ENCODE data around the gene TMBIM1.
A peak's percentile ranks its signal among the peaks of the same experiment; 100 is the strongest.
"Not testable (repeated sequence)": the region's sequence is repeated elsewhere in the genome, so short reads cannot be mapped to it uniquely, and the experiment has no call there.

Gene TMBIM1

DNA sequence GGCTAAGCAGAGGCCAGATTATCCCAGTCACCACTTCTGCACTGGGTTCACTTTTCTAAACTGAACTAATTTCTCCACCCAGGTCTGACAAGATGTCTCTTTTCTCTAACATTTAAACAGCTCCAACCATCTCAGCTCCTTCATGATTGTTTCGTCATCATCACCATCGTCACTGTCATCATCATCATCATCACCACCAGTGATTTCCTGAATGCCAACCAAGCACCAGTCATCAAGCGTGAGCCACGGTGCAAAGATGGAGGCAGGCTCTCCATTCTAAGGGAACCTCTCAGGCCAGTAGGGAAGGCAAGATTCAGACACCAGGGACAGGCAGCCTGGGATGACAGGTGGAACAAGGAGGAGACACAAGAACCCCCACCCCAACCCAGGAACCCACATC, 25.5 kb upstream of the TMBIM1 start:
- no peak for DNase-seq

- DNase-seq: no peak
Observed at GRCh38 chr2:218317303-218317630, 25.0 kb upstream of the TMBIM1 start.

DNA sequence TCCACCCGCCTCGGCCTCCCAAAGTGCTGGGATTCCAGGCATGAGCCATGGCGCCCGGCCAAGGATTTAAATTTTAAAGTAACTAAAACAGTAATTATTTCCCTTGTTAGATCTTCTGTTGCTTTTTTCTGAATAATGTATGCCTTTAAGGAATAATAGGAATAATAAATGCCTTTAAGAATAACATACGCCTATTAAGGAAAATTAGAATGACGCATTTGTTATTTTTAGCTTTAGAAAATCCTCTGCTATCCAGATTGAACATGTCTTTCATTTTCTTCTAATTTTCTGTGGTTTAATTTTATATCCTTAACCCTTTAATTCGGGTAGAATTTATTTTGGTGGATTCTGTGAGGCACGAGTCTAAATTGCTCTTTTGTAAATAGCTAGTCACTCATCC, 23.1 kb upstream of the TMBIM1 start:
- no peak for DNase-seq

DNA sequence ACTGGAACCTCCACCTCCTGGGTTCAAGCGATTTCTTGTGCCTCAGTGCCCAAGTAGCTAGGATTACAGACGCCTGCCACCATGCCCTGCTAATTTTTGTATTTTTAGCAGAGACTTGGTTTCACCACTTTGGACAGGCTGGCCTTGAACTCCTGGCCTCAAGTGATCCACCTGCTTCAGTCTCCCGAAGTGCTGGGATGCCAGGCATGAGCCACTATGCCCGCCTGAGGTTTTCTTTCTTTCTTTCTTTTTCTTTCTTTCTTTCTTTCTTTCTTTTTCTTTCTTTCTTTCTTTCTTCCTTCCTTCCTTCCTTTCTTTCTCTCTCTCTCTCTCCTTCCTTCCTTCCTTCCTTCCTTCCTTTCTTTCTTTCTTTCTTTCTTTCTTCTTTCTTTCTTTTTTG, 22.5 kb upstream of the TMBIM1 start:
- not testable (repeated sequence) for DNase-seq

DNA sequence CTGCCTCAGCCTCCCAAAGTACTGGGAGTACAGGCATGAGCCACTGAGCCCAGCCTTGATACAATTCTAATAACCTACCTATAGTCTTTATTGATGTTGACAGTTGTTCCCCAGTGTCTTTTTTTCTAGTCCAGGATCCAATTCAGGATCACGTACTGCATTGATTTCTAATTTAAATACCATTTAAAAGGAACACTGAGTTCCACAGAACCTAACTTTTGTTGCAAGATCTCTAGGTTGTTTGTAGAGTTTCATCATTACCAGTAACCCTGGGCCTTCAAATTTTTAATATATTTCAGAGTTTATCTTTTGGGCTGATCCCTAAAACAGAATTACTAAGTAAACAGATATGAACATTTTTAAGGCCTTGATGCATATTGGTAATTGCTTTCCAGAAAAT, 21.1 kb upstream of the TMBIM1 start:
- DNase-seq: no peak

GRCh38 chr2:218312267-218312756, 20.0 kb upstream of the TMBIM1 start:
- DNase-seq: no peak

GRCh38 chr2:218311541-218312266, 19.4 kb upstream of the TMBIM1 start:
- not testable (repeated sequence) for DNase-seq

GRCh38 chr2:218310853-218311540, 18.7 kb upstream of the TMBIM1 start:
- no peak for DNase-seq

DNA sequence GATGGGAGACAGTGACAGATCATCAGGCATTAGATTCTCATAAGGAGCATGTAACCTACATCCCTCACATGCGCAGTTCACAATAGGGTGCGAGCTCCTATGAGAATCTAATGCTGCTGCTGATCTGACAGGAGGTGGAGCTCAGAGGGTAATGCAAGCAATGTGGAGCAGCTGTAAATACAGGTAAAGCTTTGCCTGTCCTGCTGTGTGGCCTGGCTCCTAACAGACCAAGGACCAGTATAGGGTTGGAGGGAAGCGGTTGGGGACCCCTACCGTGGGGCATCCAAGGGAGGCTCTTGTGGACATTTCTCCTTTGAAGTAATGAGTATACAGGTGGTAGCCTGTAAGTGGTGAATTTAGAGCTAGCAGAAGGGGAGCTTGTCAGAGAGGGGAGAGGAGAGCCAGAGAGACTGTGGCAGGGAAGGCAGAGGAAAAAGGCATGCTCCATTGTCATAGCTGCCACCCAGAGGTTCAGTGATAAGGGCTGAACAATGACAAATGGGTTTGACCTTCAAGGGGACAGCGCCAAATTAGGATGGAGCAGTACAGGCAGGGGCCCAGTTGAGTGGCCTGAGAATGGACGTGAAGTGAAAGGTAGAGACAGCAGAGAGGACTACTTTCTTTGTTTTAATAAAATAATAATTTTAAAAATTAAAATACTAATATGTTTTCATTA, 15.2 kb upstream of the TMBIM1 start:
- no peak for DNase-seq

- no peak for DNase-seq
Observed at GRCh38 chr2:218306184-218306920, 14.0 kb upstream of the TMBIM1 start.

DNA sequence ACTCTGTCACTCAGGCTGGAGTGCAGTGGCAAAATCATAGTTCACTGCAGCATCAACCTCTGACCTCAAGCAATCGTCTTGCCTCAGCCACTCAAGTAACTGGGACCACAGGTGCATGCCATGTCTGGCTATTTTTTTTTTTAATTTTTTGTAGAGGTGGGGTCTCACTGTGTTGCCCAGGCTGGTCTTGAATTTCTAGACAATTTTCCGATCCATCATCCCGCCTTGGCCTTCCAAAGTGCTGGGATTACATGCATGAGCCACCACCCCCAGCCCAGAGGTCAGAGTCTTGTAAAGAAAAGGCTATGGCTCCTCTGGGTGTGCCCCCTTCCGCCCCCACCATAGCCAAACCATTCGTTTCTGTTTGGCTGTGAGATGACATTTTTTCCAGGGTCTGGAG, 13.1 kb upstream of the TMBIM1 start:
- DNase-seq: no peak

DNA sequence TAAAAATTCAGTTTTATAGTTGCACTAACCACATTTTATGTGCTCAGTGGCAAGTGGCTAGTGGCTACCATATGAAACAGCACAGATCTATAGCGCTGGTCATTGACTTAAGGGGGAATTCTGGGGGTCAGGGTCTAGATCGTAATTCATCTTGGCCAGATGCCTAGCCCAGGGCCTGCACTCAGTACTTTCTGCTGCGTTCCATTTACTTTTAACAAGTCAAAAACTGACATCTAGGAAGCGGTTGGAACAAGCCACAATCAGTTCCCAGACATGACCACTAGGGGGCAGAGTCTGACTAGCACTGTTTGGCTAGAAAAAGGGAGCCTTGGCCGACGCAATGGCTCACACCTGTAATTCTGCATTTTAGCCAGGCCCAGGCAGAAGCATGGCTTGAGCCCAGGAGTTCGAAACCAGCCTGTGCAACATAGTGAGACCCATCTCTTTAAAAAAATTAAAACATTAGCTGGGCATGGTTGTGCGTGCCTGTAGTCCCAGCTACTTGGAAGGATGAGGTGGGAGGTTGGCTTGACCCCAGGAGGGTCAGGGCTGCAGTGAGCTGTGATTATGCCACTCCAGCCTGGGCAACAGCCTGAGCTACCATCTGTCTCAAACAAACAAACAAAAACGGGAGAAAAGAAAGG, 9.0 kb upstream of the TMBIM1 start:
- DNase-seq: peak; percentile 66 to 67

DNA sequence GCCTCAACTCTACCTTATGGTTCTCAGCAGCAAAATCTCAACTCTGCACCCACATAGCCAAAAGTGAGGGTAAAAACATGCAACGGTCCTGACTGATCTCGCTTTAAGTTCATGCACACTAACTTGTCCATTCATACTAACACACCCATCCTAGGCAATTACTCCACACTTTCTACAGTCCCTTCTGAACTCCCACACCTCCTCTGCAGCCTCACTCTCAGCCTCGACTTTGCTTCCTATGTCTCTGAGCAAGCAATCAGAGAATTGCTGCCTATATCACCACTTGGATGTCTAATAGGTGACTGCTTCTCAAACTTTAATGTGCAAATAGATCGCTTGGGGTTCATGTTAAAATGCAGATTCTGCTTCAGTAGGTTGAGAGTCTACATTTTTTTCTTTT, 7.8 kb upstream of the TMBIM1 start:
- DNase-seq: no peak

GRCh38 chr2:218298314-218298875, 6.1 kb upstream of the TMBIM1 start:
- no peak for DNase-seq

DNA sequence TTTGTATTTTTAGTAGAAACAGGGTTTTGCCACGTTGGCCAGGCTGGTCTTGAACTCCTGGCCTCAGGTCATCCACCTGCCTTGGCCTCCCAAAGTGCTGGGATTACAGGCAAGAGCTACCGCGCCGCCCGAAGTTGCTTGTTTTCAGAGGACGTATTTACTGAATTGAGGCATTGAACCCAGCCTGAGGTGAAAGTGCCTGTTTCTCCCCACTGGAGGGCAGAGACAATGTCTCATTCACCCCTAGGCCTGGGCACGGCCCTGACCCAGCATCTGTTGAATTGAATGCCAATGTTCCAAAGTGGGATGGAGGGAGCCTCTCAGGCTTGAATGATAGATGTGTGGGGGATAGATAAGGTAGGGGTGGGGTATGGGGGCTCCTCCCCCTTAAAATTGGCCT, 4.5 kb upstream of the TMBIM1 start:
- DNase-seq: no peak

DNA sequence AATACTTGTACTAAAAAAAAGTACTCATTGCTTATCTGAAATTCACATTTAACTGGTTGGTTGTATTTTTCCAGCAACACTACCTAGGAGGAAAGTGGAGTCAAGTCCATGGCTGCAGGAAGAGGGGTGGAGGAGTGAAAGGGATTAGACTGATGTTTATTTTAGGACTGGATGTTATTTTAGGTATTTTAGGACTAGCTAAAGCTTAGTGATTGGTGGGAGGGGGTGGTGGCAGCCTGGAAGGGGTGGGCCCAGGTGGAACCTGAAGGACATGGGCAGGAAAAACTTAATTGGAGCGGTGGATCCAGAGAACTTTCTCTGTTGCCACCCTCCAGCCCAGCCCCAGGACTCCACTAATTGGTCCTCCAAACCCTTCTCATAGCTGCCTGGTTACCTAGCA, 3.9 kb upstream of the TMBIM1 start:
- DNase-seq: no peak

- no peak for DNase-seq
Observed at GRCh38 chr2:218295029-218295428, 2.7 kb upstream of the TMBIM1 start.

- no peak for DNase-seq
Observed at GRCh38 chr2:218294430-218295022, 2.2 kb upstream of the TMBIM1 start.

DNA sequence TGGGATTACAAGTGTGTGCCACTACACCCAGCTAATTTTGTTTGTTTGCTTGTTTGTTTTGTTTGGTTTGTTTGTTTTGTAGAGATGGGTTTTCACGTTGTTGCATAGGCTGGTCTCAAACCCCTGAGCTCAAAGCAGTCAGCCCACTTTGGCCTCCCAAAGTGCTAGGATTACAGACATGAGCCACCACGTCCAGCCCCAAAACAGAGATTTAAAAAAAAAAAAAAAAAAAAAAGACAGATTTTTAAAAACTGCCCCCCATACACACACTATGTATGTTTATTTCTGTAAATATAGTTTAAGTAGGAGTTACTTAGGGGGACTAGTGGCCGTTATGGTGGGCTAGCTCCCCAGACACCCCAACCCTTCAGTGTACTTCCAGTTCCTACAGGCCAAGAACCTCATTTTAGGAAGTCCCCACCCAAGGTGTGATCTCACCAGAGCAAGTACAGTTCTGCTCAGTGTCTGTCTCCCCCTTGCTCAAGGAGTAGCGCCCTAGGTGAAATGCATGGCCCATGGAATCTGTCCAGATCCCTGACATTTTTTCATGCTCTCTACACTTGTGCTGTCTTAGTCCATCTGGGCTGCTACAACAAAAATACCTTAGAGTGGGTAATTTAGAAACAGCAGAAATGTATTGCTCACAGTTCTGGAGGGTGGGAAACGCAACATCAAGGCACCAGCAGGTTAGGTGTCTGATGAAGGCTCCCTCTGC, 1.6 kb upstream of the TMBIM1 start:
- DNase-seq: no peak

- DNase-seq: no peak
Observed at GRCh38 chr2:218291318-218292047, 820 bp downstream of the TMBIM1 start.

All from Kasumi-1 (cell line).